ENCODE results near the gene PTPMT1. TPM values are rescaled to one million over a fixed set of nuclear protein-coding genes. Genes with fewer than 3 reads are reported as not detected.

PTPMT1 gene
- total RNA-seq, 1 donor from 2014 or later: 43.6 TPM

GRCh38 chr11:47570651-47571356, 5.4 kb downstream of the PTPMT1 start:
- no peak for TF ChIP-seq CTCF (conservative IDR thresholded peaks at IDR 0.05)
- no peak overlapping the region for H3K4me3 Mint-ChIP-seq
- peaks cover 5% of the 10 kb centered on the region for H3K4me1 Mint-ChIP-seq (ENCODE audit: unreplicated experiment)
- H3K9me3 Mint-ChIP-seq: no peaks in the 10 kb centered on the region
- peaks cover 12% of the 10 kb centered on the region for H3K36me3 Mint-ChIP-seq
- H3K27ac Mint-ChIP-seq: no peak overlapping the region
- no peaks in the 10 kb centered on the region for H3K27me3 Mint-ChIP-seq
- no peak for DNase-seq (ENCODE audit: extremely low spot score, unreplicated experiment)

- no peak overlapping the region for H3K4me3 Mint-ChIP-seq
- no peak for DNase-seq (ENCODE audit: extremely low spot score, unreplicated experiment)
- H3K9me3 Mint-ChIP-seq: no peaks in the 10 kb centered on the region
- no peak overlapping the region for H3K27ac Mint-ChIP-seq
- peaks cover 12% of the 10 kb centered on the region for H3K36me3 Mint-ChIP-seq
- H3K27me3 Mint-ChIP-seq: no peaks in the 10 kb centered on the region
- no peak for TF ChIP-seq CTCF (conservative IDR thresholded peaks at IDR 0.05)
- H3K4me1 Mint-ChIP-seq (ENCODE audit: unreplicated experiment): peaks cover 5% of the 10 kb centered on the region
Measured at GRCh38 chr11:47571357-47571729, 5.9 kb downstream of the PTPMT1 start.

- peaks cover 12% of the 10 kb centered on the region for H3K36me3 Mint-ChIP-seq
- H3K27me3 Mint-ChIP-seq: no peaks in the 10 kb centered on the region
- DNase-seq (ENCODE audit: extremely low spot score, unreplicated experiment): no peak
- peaks cover under 1% of the 10 kb centered on the region for H3K4me1 Mint-ChIP-seq (ENCODE audit: unreplicated experiment)
- no peaks in the 10 kb centered on the region for H3K9me3 Mint-ChIP-seq
- no peak for TF ChIP-seq CTCF (conservative IDR thresholded peaks at IDR 0.05)
- H3K27ac Mint-ChIP-seq: no peak overlapping the region
- H3K4me3 Mint-ChIP-seq: no peak overlapping the region
Measured at GRCh38 chr11:47571895-47572294, 6.5 kb downstream of the PTPMT1 start.

GRCh38 chr11:47572715-47573255, 7.4 kb downstream of the PTPMT1 start:
- Mint-ChIP-seq H3K4me1 (ENCODE audit: unreplicated experiment) (peaks cover 6% of the 10 kb centered on the region), H3K36me3 (peaks cover 16% of the 10 kb centered on the region), H3K9me3 (no peaks in the 10 kb centered on the region), H3K4me3 (peak overlapping the region; percentile 28), H3K27me3 (no peaks in the 10 kb centered on the region), H3K27ac (no peak overlapping the region)
- no peak for TF ChIP-seq CTCF (conservative IDR thresholded peaks at IDR 0.05)
- no peak for DNase-seq (ENCODE audit: extremely low spot score, unreplicated experiment)

GRCh38 chr11:47573321-47573720, 7.9 kb downstream of the PTPMT1 start:
- TF ChIP-seq CTCF (conservative IDR thresholded peaks at IDR 0.05): no peak
- no peak for DNase-seq (ENCODE audit: extremely low spot score, unreplicated experiment)
- Mint-ChIP-seq H3K27ac (no peak overlapping the region), H3K27me3 (no peaks in the 10 kb centered on the region), H3K9me3 (no peaks in the 10 kb centered on the region), H3K36me3 (peaks cover 16% of the 10 kb centered on the region), H3K4me1 (ENCODE audit: unreplicated experiment) (peaks cover 11% of the 10 kb centered on the region), H3K4me3 (no peak overlapping the region)

Data from type B pancreatic cell (in vitro differentiated cells).